Colonic mucosa (tissue), 4 donors: Measurements from ENCODE around the gene TRA2B. TPM values are rescaled to one million over a fixed set of nuclear protein-coding genes. Genes with fewer than 3 reads are reported as not detected.

Experiments
- DNase-seq: peaks from one replicate; pipeline ENCODE4 v3.0.0-alpha.2; 2020
- H3K27ac ChIP-seq: fragments of 200-600 bp; one replicate; pipeline ENCODE4 v1.8.0; 2021
- H3K27me3 ChIP-seq: fragments of 200-600 bp; one replicate; pipeline ENCODE4 v1.8.0; 2021
- H3K36me3 ChIP-seq: fragments of 200-600 bp; one replicate; pipeline ENCODE4 v1.8.0; 2021
- H3K4me1 ChIP-seq: fragments of 200-600 bp; one replicate; pipeline ENCODE4 v1.8.0; 2021; ENCODE audit warnings: mild to moderate bottlenecking
- H3K4me3 ChIP-seq: fragments of 200-600 bp; one replicate; pipeline ENCODE4 v1.8.0; 2021
- H3K9ac ChIP-seq, 2 donors: one replicate each; pipeline ENCODE4 v1.7.0; 2013; ENCODE audit warnings: control low read depth in 2 of 2, low read depth in 2 of 2, low read length in 2 of 2
- H3K9me3 ChIP-seq: fragments of 200-600 bp; one replicate; pipeline ENCODE4 v1.8.0; 2021
- CTCF ChIP-seq: fragments of 200-600 bp; IDR thresholded peaks from one replicate; pipeline ENCODE4 v1.8.0; 2022; ENCODE audit warnings: antibody characterized with exemption, mild to moderate bottlenecking
- intact Hi-C: fragments of 100-400 bp; cut with DNase I; formaldehyde crosslinking; loops from one replicate; pipeline ENCODE4 v1.14.1; 2022
- total RNA-seq, 2 donors: library from RNA; stranded (reverse); fragmentation: NEBNext Ultra II Directional in 1 of 2; extraction: Animal tissue kit (Norgen Biotek cat#: 25700) in 1 of 2; gene quantifications; one replicate each; pipeline ENCODE4 v1.2.1, GENCODE V29; 2021
- donor health status: healthy.
- donor health status: DM: no; HTN: no; CAD: no.
- donor health status: DM: no; HTN: no; CAD: no.

The TRA2B gene
- total RNA-seq, 2 donors from 2014 or later = 98.8 to 140 TPM

- Histone ChIP-seq H3K9ac (no peak overlapping the region), H3K27ac (no peak overlapping the region), H3K4me3 (no peak overlapping the region), H3K36me3 (no peaks in the 10 kb centered on the region), H3K27me3 (no peaks in the 10 kb centered on the region), H3K4me1 (no peaks in the 10 kb centered on the region), H3K9me3 (no peaks in the 10 kb centered on the region)
- intact Hi-C loops = no loop called here
- peak; percentile 82 for DNase-seq
- peak; percentile 74 for TF ChIP-seq CTCF
Observed at GRCh38 chr3:185976977-185977678, 39.3 kb upstream of the TRA2B start.

- no peaks in the 10 kb centered on the region for H3K9me3 ChIP-seq
- no peak overlapping the region for H3K9ac ChIP-seq
- no peak for DNase-seq
- no peaks in the 10 kb centered on the region for H3K4me1 ChIP-seq
- H3K4me3 ChIP-seq = no peak overlapping the region
- TF ChIP-seq CTCF = no peak
- H3K27me3 ChIP-seq = no peaks in the 10 kb centered on the region
- H3K36me3 ChIP-seq = no peaks in the 10 kb centered on the region
- no peak overlapping the region for H3K27ac ChIP-seq
- intact Hi-C loops = no loop called here
Observed at GRCh38 chr3:185976100-185976499, 38.3 kb upstream of the TRA2B start.

DNA sequence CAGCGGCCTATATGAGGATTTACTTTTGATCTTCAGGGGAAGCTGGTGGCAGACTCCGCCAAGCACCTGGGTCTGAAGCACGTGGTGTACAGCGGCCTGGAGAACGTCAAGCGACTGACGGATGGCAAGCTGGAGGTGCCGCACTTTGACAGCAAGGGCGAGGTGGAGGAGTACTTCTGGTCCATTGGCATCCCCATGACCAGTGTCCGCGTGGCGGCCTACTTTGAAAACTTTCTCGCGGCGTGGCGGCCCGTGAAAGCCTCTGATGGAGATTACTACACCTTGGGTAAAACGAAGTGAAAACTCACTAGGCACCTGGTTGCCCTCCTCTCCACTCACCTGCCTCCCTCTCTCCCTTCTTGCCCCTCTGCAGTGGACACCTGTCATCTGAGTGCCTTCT, 33.8 kb upstream of the TRA2B start:
- H3K9ac ChIP-seq = no peak overlapping the region
- intact Hi-C loops = no loop called here
- no peaks in the 10 kb centered on the region for H3K9me3 ChIP-seq
- DNase-seq = no peak
- no peak overlapping the region for H3K27ac ChIP-seq
- no peaks in the 10 kb centered on the region for H3K27me3 ChIP-seq
- TF ChIP-seq CTCF = no peak
- no peaks in the 10 kb centered on the region for H3K36me3 ChIP-seq
- H3K4me3 ChIP-seq = no peak overlapping the region
- H3K4me1 ChIP-seq = no peaks in the 10 kb centered on the region

DNA sequence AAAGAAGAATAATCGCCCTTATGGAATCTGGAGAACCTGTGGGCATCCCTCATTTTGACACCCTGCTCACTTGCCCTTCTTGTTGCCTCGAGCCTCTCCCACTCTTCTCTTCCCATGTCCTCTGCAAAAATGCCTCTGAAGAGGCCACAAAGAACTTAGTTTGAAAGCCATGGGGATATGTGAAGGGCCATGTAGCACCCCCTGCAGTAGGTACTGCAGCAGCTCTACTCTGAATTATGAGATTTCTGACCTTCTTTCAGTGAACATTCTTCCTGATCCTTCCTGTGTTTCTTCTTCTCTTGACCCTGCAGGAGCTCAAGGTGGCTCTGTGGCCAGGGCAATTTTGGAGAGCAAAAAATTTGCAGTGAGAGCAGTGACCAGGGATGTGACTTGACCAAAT, 30.4 kb upstream of the TRA2B start:
- no peak overlapping the region for H3K27ac ChIP-seq
- no peak for DNase-seq
- H3K4me3 ChIP-seq = no peak overlapping the region
- H3K4me1 ChIP-seq = no peaks in the 10 kb centered on the region
- intact Hi-C loops = no loop called here
- H3K27me3 ChIP-seq = no peaks in the 10 kb centered on the region
- TF ChIP-seq CTCF = no peak
- no peaks in the 10 kb centered on the region for H3K36me3 ChIP-seq
- H3K9me3 ChIP-seq = no peaks in the 10 kb centered on the region
- H3K9ac ChIP-seq = no peak overlapping the region

- intact Hi-C loops = no loop called here
- no peaks in the 10 kb centered on the region for H3K9me3 ChIP-seq
- no peaks in the 10 kb centered on the region for H3K27me3 ChIP-seq
- H3K4me3 ChIP-seq = no peak overlapping the region
- H3K9ac ChIP-seq = no peak overlapping the region
- no peaks in the 10 kb centered on the region for H3K36me3 ChIP-seq
- no peak overlapping the region for H3K27ac ChIP-seq
- no peaks in the 10 kb centered on the region for H3K4me1 ChIP-seq
- TF ChIP-seq CTCF = no peak
- no peak for DNase-seq
Observed at GRCh38 chr3:185966655-185967054, 28.8 kb upstream of the TRA2B start.
